Body of pancreas (tissue), 4 donors: ENCODE data around the gene RAB8B. TPM values are rescaled to one million over a fixed set of nuclear protein-coding genes. Genes with fewer than 3 reads are reported as not detected.
A peak's percentile ranks its signal among the peaks of the same experiment; 100 is the strongest.

Experiments
- ATAC-seq: fragments of 150-250 bp; one replicate; pipeline ENCODE4 v1.9.1; 2016
- DNase-seq, 4 donors: peaks; one replicate each; pipeline ENCODE4 v3.0.0-alpha.2; 2019
- H3K27ac ChIP-seq, 4 donors: fragments of 200-600 bp; sonication (generic); 1 replicate in 3 of 4; 2 replicates in 1 of 4; pipeline versions ENCODE4 v1.5.1 to v1.6.1; 2016 to 2019; ENCODE audit warnings: mild to moderate bottlenecking in 1 of 4, mixed read lengths in 1 of 4, moderate library complexity in 1 of 4
- H3K27me3 ChIP-seq, 2 donors: fragments of 200-600 bp; sonication (generic); one replicate each; pipeline ENCODE4 v1.6.0; 2016; ENCODE audit warnings: mild to moderate bottlenecking in 1 of 2
- H3K36me3 ChIP-seq, 2 donors: fragments of 200-600 bp; sonication (generic); replicated peaks in 1 of 2; 2 replicates each; pipeline ENCODE4 v1.5.1; 2016; ENCODE audit warnings: low read depth in 2 of 2; ENCODE audit not compliant: insufficient read depth in 1 of 2
- H3K4me1 ChIP-seq: fragments of 200-600 bp; sonication (generic); one replicate; pipeline ENCODE4 v1.6.0; 2016
- H3K4me3 ChIP-seq, 2 donors: fragments of 200-600 bp; sonication (generic); 1 replicate in 1 of 2; 2 replicates in 1 of 2; pipeline ENCODE4 v1.5.1; 2016 to 2019
- H3K9me3 ChIP-seq, 3 donors: fragments of 200-600 bp; sonication (generic); 1 replicate in 2 of 3; 2 replicates in 1 of 3; pipeline ENCODE4 v1.5.1; 2016
- POLR2A ChIP-seq, 3 donors: fragments of 450-650 bp; IDR thresholded peaks; one replicate each; pipeline ENCODE4 v1.6.1; 2016; ENCODE audit warnings: antibody characterized with exemption in 3 of 3, mild to moderate bottlenecking in 2 of 3
- WGBS, 2 donors: methylation state at CpG; one replicate each; pipeline ENCODE4 v1.1.5; 2017; 5-methylcytosine and 5-hydroxymethylcytosine counted together
- intact Hi-C: fragments of 100-400 bp; cut with DNase I; formaldehyde crosslinking; loops from one replicate; pipeline ENCODE4 v1.15.1; 2023
- total RNA-seq, 2 donors: library from RNA; depleted of rRNA; stranded (reverse); fragments of >200 nt; gene quantifications; one replicate each; pipeline ENCODE4 v1.1.0, GENCODE V29; 2016
- TF ChIP-seq, protein P1 (sequence below), 7 experiments: fragments of 450-650 bp in 4 of 7; fragments of 200-600 bp in 3 of 7; sonication (generic) in 3 of 7; IDR thresholded peaks; one replicate each; pipeline ENCODE4 v1.5.1; 2016 to 2019; ENCODE audit warnings: antibody characterized with exemption in 7 of 7

Gene RAB8B
- total RNA-seq, 2 donors from 2014 or later = 12.5 to 14.0 TPM

GRCh38 chr15:63188247-63188925 lies 1.0 kb upstream of the RAB8B start:
- H3K36me3 ChIP-seq = no peaks in the 10 kb centered on the region
- H3K4me1 ChIP-seq = peaks cover 15% of the 10 kb centered on the region
- intact Hi-C loops = no loop called here
- TF ChIP-seq, protein P1, sequence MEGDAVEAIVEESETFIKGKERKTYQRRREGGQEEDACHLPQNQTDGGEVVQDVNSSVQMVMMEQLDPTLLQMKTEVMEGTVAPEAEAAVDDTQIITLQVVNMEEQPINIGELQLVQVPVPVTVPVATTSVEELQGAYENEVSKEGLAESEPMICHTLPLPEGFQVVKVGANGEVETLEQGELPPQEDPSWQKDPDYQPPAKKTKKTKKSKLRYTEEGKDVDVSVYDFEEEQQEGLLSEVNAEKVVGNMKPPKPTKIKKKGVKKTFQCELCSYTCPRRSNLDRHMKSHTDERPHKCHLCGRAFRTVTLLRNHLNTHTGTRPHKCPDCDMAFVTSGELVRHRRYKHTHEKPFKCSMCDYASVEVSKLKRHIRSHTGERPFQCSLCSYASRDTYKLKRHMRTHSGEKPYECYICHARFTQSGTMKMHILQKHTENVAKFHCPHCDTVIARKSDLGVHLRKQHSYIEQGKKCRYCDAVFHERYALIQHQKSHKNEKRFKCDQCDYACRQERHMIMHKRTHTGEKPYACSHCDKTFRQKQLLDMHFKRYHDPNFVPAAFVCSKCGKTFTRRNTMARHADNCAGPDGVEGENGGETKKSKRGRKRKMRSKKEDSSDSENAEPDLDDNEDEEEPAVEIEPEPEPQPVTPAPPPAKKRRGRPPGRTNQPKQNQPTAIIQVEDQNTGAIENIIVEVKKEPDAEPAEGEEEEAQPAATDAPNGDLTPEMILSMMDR (IDR thresholded peaks at IDR 0.05) = no peak
- no peak for TF ChIP-seq POLR2A (IDR thresholded peaks at IDR 0.05)
- 37 to 42% methylated on average over 10 of the region's 10 CpGs for WGBS, 2 donors
- H3K4me3 ChIP-seq = no peak overlapping the region
- H3K27ac ChIP-seq = peak overlapping the region in 2 of 4 donors; percentile 10 to 52
- ATAC-seq (no peak), DNase-seq (no peak)
- no peaks in the 10 kb centered on the region for H3K9me3 ChIP-seq
- no peaks in the 10 kb centered on the region for H3K27me3 ChIP-seq

GRCh38 chr15:63189941-63190768 lies 749 bp downstream of the RAB8B start:
- no peak for TF ChIP-seq POLR2A (IDR thresholded peaks at IDR 0.05)
- TF ChIP-seq, protein P1 (IDR thresholded peaks at IDR 0.05) = no peak
- H3K27ac ChIP-seq = peak overlapping the region in 3 of 4 donors; percentile 52 to 78 (median 58)
- no peaks in the 10 kb centered on the region for H3K27me3 ChIP-seq
- peaks cover 22% of the 10 kb centered on the region for H3K4me1 ChIP-seq
- intact Hi-C loops = no loop called here
- no peak for DNase-seq
- H3K36me3 ChIP-seq = no peaks in the 10 kb centered on the region
- H3K4me3 ChIP-seq = peak overlapping the region; percentile 89 to 93
- 15% methylated on average over 10 of the region's 10 CpGs for WGBS, 2 donors
- no peak for ATAC-seq
- H3K9me3 ChIP-seq = no peaks in the 10 kb centered on the region

GRCh38 chr15:63190769-63191649 lies 1.6 kb downstream of the RAB8B start:
- Histone ChIP-seq H3K4me1 (peaks cover 23% of the 10 kb centered on the region), H3K36me3 (no peaks in the 10 kb centered on the region), H3K4me3 (no peak overlapping the region), H3K27me3 (no peaks in the 10 kb centered on the region), H3K9me3 (no peaks in the 10 kb centered on the region), H3K27ac (no peak overlapping the region)
- intact Hi-C loops = no loop called here
- no peak for DNase-seq
- ATAC-seq = no peak
- no peak for TF ChIP-seq POLR2A (IDR thresholded peaks at IDR 0.05)
- TF ChIP-seq, protein P1 (IDR thresholded peaks at IDR 0.05) = no peak
- WGBS, 2 donors = 59 to 68% methylated on average over 3 of the region's 3 CpGs

- Histone ChIP-seq H3K27ac (no peak overlapping the region), H3K4me1 (peaks cover 23% of the 10 kb centered on the region), H3K27me3 (no peaks in the 10 kb centered on the region), H3K36me3 (no peaks in the 10 kb centered on the region), H3K9me3 (no peaks in the 10 kb centered on the region), H3K4me3 (no peak overlapping the region)
- no peak for TF ChIP-seq POLR2A (IDR thresholded peaks at IDR 0.05)
- TF ChIP-seq, protein P1 (IDR thresholded peaks at IDR 0.05) = no peak
- no peak for DNase-seq
- intact Hi-C loops = no loop called here
- WGBS, 2 donors = 64% methylated on average over 3 of the region's 3 CpGs
- no peak for ATAC-seq
Measured at GRCh38 chr15:63191895-63192618, 2.7 kb downstream of the RAB8B start.
